ENCODE measurements around the gene GRB2. TPM values are rescaled to one million over a fixed set of nuclear protein-coding genes. Genes with fewer than 3 reads are reported as not detected.

Gene GRB2
- total RNA-seq, 1 donor, result 98.0 TPM

DNA sequence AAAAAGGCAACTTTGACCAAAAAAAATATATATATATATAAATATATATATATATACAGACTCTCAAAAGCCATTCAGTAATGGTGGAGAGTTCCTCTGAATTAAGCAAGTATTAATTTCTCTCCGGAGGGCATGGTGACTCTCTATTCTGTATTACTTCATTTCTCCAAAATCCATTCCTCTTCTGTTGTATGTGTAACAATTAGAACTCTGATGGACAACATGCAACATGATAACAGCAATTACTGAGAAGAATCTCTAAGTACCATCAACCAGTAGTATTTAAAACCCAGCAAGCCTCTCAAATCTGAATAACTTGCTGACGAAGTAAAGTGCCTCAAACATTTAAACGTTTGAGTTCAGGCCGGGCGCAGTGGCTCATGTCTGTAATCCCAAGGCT, 2.3 kb downstream of the GRB2 start:
- TF ChIP-seq, protein P1, sequence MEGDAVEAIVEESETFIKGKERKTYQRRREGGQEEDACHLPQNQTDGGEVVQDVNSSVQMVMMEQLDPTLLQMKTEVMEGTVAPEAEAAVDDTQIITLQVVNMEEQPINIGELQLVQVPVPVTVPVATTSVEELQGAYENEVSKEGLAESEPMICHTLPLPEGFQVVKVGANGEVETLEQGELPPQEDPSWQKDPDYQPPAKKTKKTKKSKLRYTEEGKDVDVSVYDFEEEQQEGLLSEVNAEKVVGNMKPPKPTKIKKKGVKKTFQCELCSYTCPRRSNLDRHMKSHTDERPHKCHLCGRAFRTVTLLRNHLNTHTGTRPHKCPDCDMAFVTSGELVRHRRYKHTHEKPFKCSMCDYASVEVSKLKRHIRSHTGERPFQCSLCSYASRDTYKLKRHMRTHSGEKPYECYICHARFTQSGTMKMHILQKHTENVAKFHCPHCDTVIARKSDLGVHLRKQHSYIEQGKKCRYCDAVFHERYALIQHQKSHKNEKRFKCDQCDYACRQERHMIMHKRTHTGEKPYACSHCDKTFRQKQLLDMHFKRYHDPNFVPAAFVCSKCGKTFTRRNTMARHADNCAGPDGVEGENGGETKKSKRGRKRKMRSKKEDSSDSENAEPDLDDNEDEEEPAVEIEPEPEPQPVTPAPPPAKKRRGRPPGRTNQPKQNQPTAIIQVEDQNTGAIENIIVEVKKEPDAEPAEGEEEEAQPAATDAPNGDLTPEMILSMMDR (IDR thresholded peaks at IDR 0.05; ENCODE audit: insufficient read depth, low read depth, low read length), result no peak
- no peak for DNase-seq (ENCODE audit: low read depth)
- no peak overlapping the region for H3K4me3 ChIP-seq (ENCODE audit: low read depth, low read length)

DNA sequence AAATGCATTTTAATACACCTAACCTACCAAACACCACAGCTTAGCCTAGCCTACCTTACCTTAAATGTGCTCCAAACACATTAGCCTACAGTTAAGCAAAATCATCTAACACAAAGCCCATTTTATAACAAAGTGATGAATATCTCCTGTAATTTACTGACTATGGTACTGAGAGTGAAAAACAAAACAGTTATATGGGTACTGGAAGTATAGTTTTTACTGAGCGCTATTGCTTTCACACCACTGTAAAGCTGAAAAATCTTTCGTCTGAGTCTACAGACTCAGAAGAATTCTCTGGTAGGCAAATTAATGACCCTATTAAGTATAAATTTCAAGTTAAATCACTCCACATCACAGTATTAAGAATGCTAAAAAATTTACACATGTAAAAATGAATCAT, 3.5 kb downstream of the GRB2 start:
- no peak overlapping the region for H3K4me3 ChIP-seq (ENCODE audit: low read depth, low read length)
- TF ChIP-seq, protein P1 (IDR thresholded peaks at IDR 0.05; ENCODE audit: insufficient read depth, low read depth, low read length), result no peak
- DNase-seq (ENCODE audit: low read depth), result no peak

DNA sequence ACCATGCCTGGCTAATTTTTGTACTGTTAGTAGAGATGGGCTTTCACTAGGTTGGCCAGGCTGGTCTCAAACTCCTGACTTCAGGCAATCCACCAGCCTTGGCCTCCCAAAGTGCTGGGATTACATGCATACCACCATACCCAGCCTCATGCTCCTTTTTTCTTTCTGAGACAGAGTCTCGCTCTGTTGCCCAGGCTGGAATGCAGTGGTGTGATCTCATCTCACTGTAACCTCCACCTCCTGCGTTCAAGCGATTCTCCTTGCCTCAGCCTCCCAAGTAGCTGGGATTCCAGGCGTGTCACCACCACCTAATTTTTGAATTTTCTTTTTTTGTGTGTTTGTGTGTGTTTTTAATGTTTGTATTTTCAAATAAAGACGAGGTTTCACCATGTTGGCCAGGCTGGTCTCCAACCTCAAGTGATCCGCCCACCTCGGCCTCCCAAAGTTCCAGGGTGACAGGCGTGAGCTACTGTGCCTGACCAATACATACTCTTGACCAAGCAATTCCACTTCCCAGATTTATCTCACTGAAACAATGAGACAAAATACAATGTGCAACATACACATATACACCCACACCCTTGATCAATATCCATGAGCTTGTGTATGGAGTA, 5.0 kb downstream of the GRB2 start:
- H3K4me3 ChIP-seq (ENCODE audit: low read depth, low read length), result no peak overlapping the region
- TF ChIP-seq, protein P1 (IDR thresholded peaks at IDR 0.05; ENCODE audit: insufficient read depth, low read depth, low read length), result no peak
- no peak for DNase-seq (ENCODE audit: low read depth)

DNA sequence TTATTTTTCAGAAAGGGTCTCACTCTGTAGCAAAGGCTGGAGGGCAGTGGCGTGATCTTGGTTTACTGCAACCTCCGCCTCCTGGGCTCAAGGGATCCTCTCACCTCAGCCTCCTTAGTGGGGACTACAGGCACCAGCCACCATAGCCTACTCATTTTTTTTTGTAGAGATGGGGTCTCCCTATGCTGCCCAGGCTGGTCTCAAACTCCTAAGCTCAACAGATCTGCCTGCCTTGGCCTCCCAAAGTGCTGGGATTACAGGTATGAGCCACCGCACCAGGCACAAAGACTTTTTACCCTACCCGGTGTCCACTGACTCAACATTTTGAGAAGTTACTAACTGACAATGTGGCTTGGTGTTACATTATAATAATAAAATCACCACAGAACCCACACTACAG, 7.2 kb downstream of the GRB2 start:
- DNase-seq (ENCODE audit: low read depth), result no peak
- TF ChIP-seq, protein P1 (IDR thresholded peaks at IDR 0.05; ENCODE audit: insufficient read depth, low read depth, low read length), result no peak
- H3K4me3 ChIP-seq (ENCODE audit: low read depth, low read length), result no peak overlapping the region

DNA sequence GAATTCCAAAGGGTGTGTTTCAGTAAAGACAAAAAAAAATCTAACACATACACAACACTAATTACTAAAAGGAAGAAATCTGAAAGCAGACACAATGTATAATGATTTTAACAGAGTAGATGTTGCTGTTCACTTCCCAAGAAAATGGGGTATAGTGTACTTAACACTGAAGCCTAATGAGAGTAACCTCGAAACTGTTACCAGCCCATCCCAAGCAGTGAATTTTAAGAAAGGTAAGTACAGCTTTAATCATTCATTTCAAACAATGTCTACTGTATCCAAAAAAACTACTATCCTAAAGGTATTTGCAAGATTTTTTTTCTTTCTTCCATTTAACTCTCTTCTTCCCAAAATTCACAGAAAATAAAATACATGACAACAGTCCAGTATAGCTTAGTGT, 8.3 kb downstream of the GRB2 start:
- no peak overlapping the region for H3K4me3 ChIP-seq (ENCODE audit: low read depth, low read length)
- TF ChIP-seq, protein P1 (IDR thresholded peaks at IDR 0.05; ENCODE audit: insufficient read depth, low read depth, low read length), result no peak
- no peak for DNase-seq (ENCODE audit: low read depth)

DNA sequence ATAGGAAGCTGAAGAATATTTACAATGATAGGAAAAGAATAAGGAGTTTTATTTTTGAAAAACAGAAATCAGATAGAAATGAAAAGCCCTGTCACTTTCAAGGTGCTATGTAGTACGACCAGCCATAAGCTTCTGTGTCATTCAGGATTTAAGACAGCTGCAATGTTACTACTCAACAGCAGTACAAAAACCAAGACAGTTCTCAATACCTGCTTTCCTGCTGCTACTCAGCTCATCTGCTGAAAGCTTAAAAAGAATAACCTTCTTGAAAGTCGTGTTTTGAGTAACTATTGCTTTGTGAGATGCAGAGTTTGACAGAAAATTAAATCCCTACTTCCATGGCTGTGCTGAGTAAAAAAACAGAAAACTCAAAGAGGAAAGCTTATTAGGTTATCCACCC, 8.7 kb downstream of the GRB2 start:
- DNase-seq (ENCODE audit: low read depth), result no peak
- H3K4me3 ChIP-seq (ENCODE audit: low read depth, low read length), result no peak overlapping the region
- TF ChIP-seq, protein P1 (IDR thresholded peaks at IDR 0.05; ENCODE audit: insufficient read depth, low read depth, low read length), result no peak

DNA sequence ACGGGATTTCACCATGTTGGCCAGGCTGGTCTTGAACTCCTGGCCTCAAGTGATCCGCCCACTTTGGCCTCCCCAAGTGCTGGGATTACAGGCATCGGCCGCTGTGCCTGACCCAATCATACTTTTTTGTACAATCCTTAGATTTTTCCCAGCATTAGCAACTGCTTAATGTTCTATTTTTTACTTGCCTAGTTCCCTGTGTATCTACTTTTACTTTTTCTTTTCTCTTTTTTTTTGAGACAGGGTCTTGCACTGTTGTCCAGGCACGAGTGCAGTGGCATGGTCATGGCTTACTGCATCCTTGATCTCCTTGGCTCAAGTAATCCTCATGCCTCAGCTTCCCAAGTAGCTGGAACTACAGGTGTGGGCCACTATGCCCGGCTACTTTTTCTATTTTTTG, 9.5 kb downstream of the GRB2 start:
- no peak overlapping the region for H3K4me3 ChIP-seq (ENCODE audit: low read depth, low read length)
- TF ChIP-seq, protein P1 (IDR thresholded peaks at IDR 0.05; ENCODE audit: insufficient read depth, low read depth, low read length), result no peak
- no peak for DNase-seq (ENCODE audit: low read depth)
